ENCODE data around the gene TMEM72. TPM values are rescaled to one million over a fixed set of nuclear protein-coding genes. Genes with fewer than 3 reads are reported as not detected.

TMEM72 gene
- total and polyA plus RNA-seq, 2 of the 13 experiments (the other 11 are each of a cell fraction or from before 2014, with no cell fraction given), result 0.04 TPM; not detected in 1

- H3K27me3 ChIP-seq (ENCODE audit: control insufficient read depth in 1 of 2, insufficient read depth in 2 of 2, low read length in 2 of 2), result no peaks in the 10 kb centered on the region
- no peaks in the 10 kb centered on the region for H3K36me3 ChIP-seq (replicated peaks in 1 of 2; ENCODE audit: control insufficient read depth in 1 of 2, insufficient read depth in 2 of 2, low read length in 2 of 2)
- H2AFZ ChIP-seq (ENCODE audit: low read length), result no peak overlapping the region
- ChIA-PET POLR2A (interaction anchor here (1.1 to 5.9 kb wide), 10 partner anchors 9 to 46 kb away, joined by 3 to 84 read pairs (median 8); partner anchors contain the start of genes DEPP1 and RASSF4), CTCF (ENCODE audit: low intra/inter-chr PET ratio, low total read pairs) (interaction anchor here (1.7 kb wide), 1 partner anchor 26 kb away, joined by 5 read pairs; no protein-coding TSS in a partner anchor)
- ATAC-seq, result peak; percentile 48
- H3K4me3 ChIP-seq (replicated peaks in 1 of 3; ENCODE audit: insufficient read depth in 1 of 3, low read depth in 2 of 3, low read length in 3 of 3), result no peak overlapping the region
- peaks cover 92% of the 10 kb centered on the region for H3K4me1 ChIP-seq (ENCODE audit: insufficient read depth, low read length)
- no TSS peak for BruUV-seq (replicated peaks)
- H3K9ac ChIP-seq (ENCODE audit: insufficient read depth, low read depth, low read length), result no peak overlapping the region
- H3K27ac ChIP-seq (ENCODE audit: extremely low read length, insufficient read depth, low read length), result no peak overlapping the region
- in situ Hi-C loops (cut with HindIII; ENCODE audit: extremely low pct_ligation_motif_present, low pct_unique_long_range_greater_than_20kb) (no loop called here), intact Hi-C loops (cut with micrococcal nuclease; ENCODE audit: unreplicated experiment) (no loop called here)
- no peaks in the 10 kb centered on the region for H4K20me1 ChIP-seq (ENCODE audit: insufficient read depth, low read length)
- no peak for DNase-seq (ENCODE audit: low spot score)
- no peaks in the 10 kb centered on the region for H3K79me2 ChIP-seq (ENCODE audit: insufficient read depth, low read length)
- WGBS (ENCODE audit: low lambda C conversion rate), result 71% methylated on average over 4 of the region's 5 CpGs
- no peak for FAIRE-seq
- TF ChIP-seq GABPA (IDR thresholded peaks at IDR 0.05; ENCODE audit: low read depth, low read length), result no peak
- no peak for TF ChIP-seq GABPA (CRISPR knock-in tag; IDR thresholded peaks at IDR 0.05; ENCODE audit: low read depth)
- no peak for TF ChIP-seq ETS1 (CRISPR knock-in tag; IDR thresholded peaks at IDR 0.05)
- TF ChIP-seq TEAD3 (CRISPR knock-in tag; optimal IDR thresholded peaks at IDR 0.05; ENCODE audit: borderline replicate concordance), result peak; percentile 90
- peak; percentile 28; the same call in 1 of the 2 replicates for TF ChIP-seq CTCF (CRISPR knock-in tag; IDR thresholded peaks at IDR 0.05)
- TF ChIP-seq KLF12 (CRISPR knock-in tag; IDR thresholded peaks at IDR 0.05; ENCODE audit: borderline replicate concordance), result no peak
- TF ChIP-seq RARA (CRISPR knock-in tag; IDR thresholded peaks at IDR 0.05), result peak; percentile 49; the same call in 1 of the 2 replicates
- TF ChIP-seq SOX13 (IDR thresholded peaks at IDR 0.05), result no peak
- 0 out of 4 replicates have a peak, but pooled peaks of 1 of the 2 experiments have one; percentile 12 for TF ChIP-seq SOX13 (CRISPR knock-in tag; conservative IDR thresholded peaks at IDR 0.05 in 1 of 2, IDR thresholded peaks at IDR 0.05 in 1 of 2)
- no peak for TF ChIP-seq ZNF644 (CRISPR knock-in tag; IDR thresholded peaks at IDR 0.05; ENCODE audit: low read depth)
- 0 out of 2 replicates have a peak, but pooled peaks have one; percentile 7 for TF ChIP-seq IKZF5 (CRISPR knock-in tag; IDR thresholded peaks at IDR 0.05)
- no peak for TF ChIP-seq ZNF639 (CRISPR knock-in tag; conservative IDR thresholded peaks at IDR 0.05)
- TF ChIP-seq BCL6 (CRISPR knock-in tag; IDR thresholded peaks at IDR 0.05), result peak; percentile 95
- peaks cover 5% of the 10 kb centered on the region for H3K9me3 ChIP-seq (ENCODE audit: low read length)
- peak overlapping the region; percentile 68 for H3K4me2 ChIP-seq (ENCODE audit: low read depth, low read length)
Observed at GRCh38 chr10:44949127-44949802, 38.1 kb downstream of the TMEM72 start.
